ENCODE results near the gene RAB37. TPM values are rescaled to one million over a fixed set of nuclear protein-coding genes. Genes with fewer than 3 reads are reported as not detected.

The RAB37 gene
- polyA plus RNA-seq, 1 experiment: 0.21 TPM

DNA sequence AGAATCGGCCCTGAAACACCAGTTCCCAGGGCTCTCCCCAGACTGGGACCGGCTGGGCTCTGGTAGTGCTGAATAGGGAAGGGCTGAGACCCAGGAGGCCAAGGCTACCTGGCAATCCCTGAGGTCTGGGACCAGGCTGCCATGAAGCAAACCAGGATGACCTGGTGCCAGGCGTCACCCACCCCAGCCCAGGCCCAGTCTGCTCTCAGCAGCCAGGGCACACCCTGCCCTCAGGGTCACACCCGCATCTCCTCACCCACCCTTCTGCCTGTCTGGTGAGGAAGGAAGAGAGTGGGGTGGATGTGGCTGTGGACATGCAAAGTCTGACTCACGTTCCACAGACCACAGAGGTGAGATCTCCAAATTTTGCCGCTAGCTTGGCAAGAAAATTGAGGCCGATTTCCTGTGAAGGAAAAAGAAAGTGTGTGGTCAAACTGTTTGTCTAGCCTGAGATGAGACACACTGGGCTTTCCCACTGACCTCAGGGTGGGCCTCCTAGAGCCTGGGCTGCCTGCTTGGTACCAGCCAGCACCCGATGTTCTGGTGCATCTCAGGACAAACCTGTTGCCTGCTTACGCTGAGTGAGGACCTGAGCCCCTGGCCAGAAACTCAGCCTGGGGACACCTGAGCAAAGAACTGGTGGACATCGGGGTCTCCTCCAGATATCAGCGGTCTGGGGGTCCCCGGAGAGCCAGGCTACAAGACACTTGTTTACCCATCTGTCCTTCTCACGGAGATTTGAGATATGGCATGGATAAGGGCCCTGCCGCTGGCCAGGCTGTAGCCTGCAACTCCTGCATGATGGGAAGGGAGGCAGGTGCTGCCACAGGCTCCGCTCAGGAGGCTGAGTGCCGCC is 6.3 kb upstream of the RAB37 start:
- ChIA-PET POLR2A (no interaction called here), CTCF (no interaction called here)
- TF ChIP-seq, protein P1, sequence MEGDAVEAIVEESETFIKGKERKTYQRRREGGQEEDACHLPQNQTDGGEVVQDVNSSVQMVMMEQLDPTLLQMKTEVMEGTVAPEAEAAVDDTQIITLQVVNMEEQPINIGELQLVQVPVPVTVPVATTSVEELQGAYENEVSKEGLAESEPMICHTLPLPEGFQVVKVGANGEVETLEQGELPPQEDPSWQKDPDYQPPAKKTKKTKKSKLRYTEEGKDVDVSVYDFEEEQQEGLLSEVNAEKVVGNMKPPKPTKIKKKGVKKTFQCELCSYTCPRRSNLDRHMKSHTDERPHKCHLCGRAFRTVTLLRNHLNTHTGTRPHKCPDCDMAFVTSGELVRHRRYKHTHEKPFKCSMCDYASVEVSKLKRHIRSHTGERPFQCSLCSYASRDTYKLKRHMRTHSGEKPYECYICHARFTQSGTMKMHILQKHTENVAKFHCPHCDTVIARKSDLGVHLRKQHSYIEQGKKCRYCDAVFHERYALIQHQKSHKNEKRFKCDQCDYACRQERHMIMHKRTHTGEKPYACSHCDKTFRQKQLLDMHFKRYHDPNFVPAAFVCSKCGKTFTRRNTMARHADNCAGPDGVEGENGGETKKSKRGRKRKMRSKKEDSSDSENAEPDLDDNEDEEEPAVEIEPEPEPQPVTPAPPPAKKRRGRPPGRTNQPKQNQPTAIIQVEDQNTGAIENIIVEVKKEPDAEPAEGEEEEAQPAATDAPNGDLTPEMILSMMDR (IDR thresholded peaks at IDR 0.05; ENCODE audit: low read depth, low read length): no peak
- H3K9me3 ChIP-seq (ENCODE audit: control insufficient read depth, insufficient read depth, low read length): peaks cover 16% of the 10 kb centered on the region
- H3K27ac ChIP-seq (ENCODE audit: low read depth, low read length): no peak overlapping the region
- no peak for DNase-seq (ENCODE audit: low read depth, low spot score)
- peaks cover 6% of the 10 kb centered on the region for H3K27me3 ChIP-seq (ENCODE audit: control insufficient read depth, insufficient read depth, low read length)
- no peak overlapping the region for H3K4me3 ChIP-seq (ENCODE audit: low read depth, low read length)

DNA sequence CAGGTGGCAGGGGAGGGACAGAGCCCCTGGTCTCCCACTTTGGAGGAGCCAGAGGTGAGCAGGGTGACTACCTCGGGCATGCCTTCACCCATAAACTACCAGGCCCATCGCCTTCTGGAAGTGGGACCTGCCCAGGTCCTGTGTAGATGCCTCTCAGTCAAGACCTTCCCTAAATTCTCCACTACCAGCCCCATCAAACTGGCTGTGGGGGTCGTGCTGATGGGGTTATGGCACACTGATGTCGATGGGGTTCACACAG is 5.8 kb upstream of the RAB37 start:
- POLR2A ChIA-PET: no interaction called here
- H3K9me3 ChIP-seq (ENCODE audit: control insufficient read depth, insufficient read depth, low read length): peaks cover 16% of the 10 kb centered on the region
- H3K4me3 ChIP-seq (ENCODE audit: low read depth, low read length): no peak overlapping the region
- DNase-seq (ENCODE audit: low read depth, low spot score): no peak
- H3K27ac ChIP-seq (ENCODE audit: low read depth, low read length): no peak overlapping the region
- CTCF ChIA-PET: no interaction called here
- H3K27me3 ChIP-seq (ENCODE audit: control insufficient read depth, insufficient read depth, low read length): peaks cover 12% of the 10 kb centered on the region
- TF ChIP-seq, protein P1 (IDR thresholded peaks at IDR 0.05; ENCODE audit: low read depth, low read length): no peak

DNA sequence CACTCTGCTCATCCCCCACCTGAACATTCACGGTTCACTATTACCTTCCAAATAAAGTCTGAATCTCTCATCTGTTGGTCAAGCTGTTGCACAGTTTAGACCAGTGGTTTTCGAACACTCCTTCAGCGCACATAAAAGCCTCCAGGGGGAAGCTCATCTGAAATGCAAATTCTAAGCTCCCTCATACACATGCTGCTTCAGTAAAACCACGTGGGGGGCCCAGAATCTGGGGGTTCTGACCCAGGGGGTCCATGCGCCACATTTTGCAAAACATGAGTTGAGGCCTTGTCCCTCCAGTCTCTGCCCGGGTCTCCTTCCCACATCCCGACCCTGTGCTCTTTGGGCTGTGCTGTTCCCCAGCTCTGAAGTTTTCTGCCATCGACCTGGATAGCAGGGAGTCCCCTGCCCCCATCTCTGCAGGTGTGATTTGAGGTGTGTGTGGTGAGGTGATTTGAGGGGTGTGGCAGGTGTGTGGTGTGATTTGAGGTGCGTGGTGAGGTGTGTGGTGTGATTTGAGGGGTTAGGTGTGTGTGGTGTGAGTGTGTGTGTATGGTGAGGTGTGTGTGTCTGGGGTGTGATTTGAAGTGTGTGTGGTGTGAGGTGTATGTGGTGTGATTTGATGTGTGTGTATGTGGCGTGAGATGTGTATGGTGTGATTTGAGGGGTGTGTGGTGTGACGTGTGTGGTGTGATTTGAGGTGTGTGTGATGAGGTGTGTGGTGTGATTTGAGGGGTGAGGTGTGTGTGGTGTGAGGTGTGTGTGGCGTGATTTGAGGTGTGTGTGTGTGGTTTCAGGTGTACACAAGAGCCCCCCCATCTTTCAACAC is 4.8 kb upstream of the RAB37 start:
- POLR2A ChIA-PET: no interaction called here
- peaks cover 16% of the 10 kb centered on the region for H3K9me3 ChIP-seq (ENCODE audit: control insufficient read depth, insufficient read depth, low read length)
- TF ChIP-seq, protein P1 (IDR thresholded peaks at IDR 0.05; ENCODE audit: low read depth, low read length): no peak
- DNase-seq (ENCODE audit: low read depth, low spot score): no peak
- CTCF ChIA-PET: no interaction called here
- no peak overlapping the region for H3K4me3 ChIP-seq (ENCODE audit: low read depth, low read length)
- H3K27ac ChIP-seq (ENCODE audit: low read depth, low read length): no peak overlapping the region
- H3K27me3 ChIP-seq (ENCODE audit: control insufficient read depth, insufficient read depth, low read length): peaks cover 21% of the 10 kb centered on the region

DNA sequence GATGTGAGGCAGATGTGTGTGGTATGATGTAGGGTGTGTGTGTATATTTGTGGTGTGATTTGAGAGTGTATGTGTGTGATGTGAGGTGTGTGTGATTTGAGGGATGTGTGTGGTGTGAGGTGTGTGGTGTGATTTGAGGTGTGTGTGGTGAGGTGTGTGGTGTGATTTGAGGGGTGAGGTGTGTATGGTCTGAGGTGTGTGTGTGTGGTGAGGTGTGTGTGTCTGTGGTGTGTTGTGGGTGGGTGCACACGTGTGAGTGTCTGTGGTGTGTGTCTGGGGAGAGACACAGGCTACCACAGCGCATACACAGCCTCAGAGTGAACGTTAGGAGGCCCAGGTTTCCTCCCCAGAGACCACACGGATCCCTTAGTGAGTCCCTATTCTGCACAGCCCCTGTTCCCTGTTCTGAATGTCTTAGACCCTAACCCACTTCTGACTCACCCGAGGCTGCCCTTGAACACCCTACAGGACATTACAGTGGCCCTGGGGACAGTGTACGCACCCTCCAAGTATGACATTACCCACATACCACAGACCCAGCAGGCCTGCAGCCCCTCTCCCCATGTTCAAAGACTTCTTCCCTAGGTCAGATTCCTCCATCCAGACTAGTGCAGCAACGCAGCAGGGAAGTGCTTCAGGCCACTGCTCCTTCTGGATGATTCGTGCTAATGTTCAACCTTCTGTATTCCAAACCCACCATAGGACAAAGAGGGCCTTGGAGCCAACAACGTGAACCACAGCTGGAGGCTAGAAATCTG is 3.5 kb upstream of the RAB37 start:
- ChIA-PET CTCF (no interaction called here), POLR2A (no interaction called here)
- no peak for DNase-seq (ENCODE audit: low read depth, low spot score)
- Histone ChIP-seq H3K9me3 (ENCODE audit: control insufficient read depth, insufficient read depth, low read length) (peaks cover 16% of the 10 kb centered on the region), H3K27ac (ENCODE audit: low read depth, low read length) (no peak overlapping the region), H3K27me3 (ENCODE audit: control insufficient read depth, insufficient read depth, low read length) (peaks cover 34% of the 10 kb centered on the region), H3K4me3 (ENCODE audit: low read depth, low read length) (no peak overlapping the region)
- TF ChIP-seq, protein P1 (IDR thresholded peaks at IDR 0.05; ENCODE audit: low read depth, low read length): no peak
